Glutamatergic neuron (in vitro differentiated cells): ENCODE data around the gene JPH2. TPM values are rescaled to one million over a fixed set of nuclear protein-coding genes. Genes with fewer than 3 reads are reported as not detected.

Source experiments
- DNase-seq: peaks from one replicate; pipeline ENCODE4 v3.0.0; 2022
- H3K27ac Mint-ChIP-seq: one replicate; pipeline ENCODE4 v1.8.0; 2020; ENCODE audit warnings: mild to moderate bottlenecking, mixed read lengths, inconsistent platforms; ENCODE audit not compliant: unreplicated experiment
- H3K27me3 Mint-ChIP-seq: one replicate; pipeline ENCODE4 v1.8.0; 2020; ENCODE audit warnings: mild to moderate bottlenecking, moderate library complexity, mixed read lengths, inconsistent platforms; ENCODE audit not compliant: unreplicated experiment
- H3K36me3 Mint-ChIP-seq: one replicate; pipeline ENCODE4 v1.8.0; 2020; ENCODE audit warnings: mild to moderate bottlenecking, mixed read lengths, inconsistent platforms; ENCODE audit not compliant: unreplicated experiment
- H3K4me1 Mint-ChIP-seq: one replicate; pipeline ENCODE4 v1.8.0; 2020; ENCODE audit warnings: mild to moderate bottlenecking, low read depth, mixed read lengths, inconsistent platforms; ENCODE audit not compliant: unreplicated experiment
- H3K4me3 Mint-ChIP-seq: one replicate; pipeline ENCODE4 v1.8.0; 2020; ENCODE audit warnings: mild to moderate bottlenecking, mixed read lengths, inconsistent platforms; ENCODE audit not compliant: unreplicated experiment
- H3K9me3 Mint-ChIP-seq: one replicate; pipeline ENCODE4 v1.8.0; 2020; ENCODE audit warnings: mild to moderate bottlenecking, moderate library complexity, mixed read lengths, inconsistent platforms; ENCODE audit not compliant: unreplicated experiment
- total RNA-seq: library from RNA; stranded (reverse); fragmentation: NEBNext Ultra II Directional; extraction: Animal tissue kit (Norgen Biotek cat#: 25700); gene quantifications from one replicate; pipeline ENCODE4 v1.2.1, GENCODE V29; 2021; ENCODE audit not compliant: unreplicated experiment
- TF ChIP-seq, protein P1 (sequence below): fragments of 200-600 bp; sonication (generic); IDR thresholded peaks from one replicate; pipeline ENCODE4 v1.5.0; 2021; ENCODE audit not compliant: partially characterized antibody, unreplicated experiment

JPH2 gene
- total RNA-seq, 1 donor from 2014 or later: 0.07 TPM

DNA sequence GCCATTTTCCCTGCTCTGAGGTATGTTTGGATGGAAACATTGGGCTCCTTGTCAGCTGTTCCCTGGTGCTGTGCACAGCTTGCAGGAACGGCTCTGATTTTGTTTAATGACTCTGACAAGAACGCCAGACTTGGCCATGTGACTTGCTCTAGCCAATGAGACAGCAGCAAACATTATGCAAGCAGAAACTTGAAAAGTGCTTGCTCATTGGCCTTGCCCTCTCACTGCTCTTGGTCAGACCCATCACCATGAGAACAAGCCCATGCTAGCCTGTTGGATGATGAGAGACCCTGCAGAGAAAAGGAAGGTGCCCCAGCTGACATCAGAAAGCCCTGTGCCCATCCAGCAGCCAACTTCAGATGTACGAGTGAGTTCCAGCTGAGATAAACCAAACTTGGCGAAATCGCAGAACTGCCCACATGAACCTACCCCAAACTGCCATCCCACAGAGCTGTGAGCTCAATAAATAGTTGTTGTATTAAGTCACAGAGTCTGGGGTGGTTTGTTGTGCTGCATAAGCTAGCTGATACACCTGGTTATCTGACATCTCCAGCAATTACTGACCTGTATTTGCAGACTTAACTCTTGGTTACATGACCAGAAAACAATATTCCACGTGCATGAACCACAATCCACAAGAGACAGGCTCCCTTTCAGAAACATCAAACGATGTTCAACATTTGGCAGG lies 96.9 kb downstream of the JPH2 start:
- Mint-ChIP-seq H3K9me3 (no peaks in the 10 kb centered on the region), H3K36me3 (no peaks in the 10 kb centered on the region), H3K4me1 (peaks cover 3% of the 10 kb centered on the region), H3K27me3 (peaks cover 2% of the 10 kb centered on the region), H3K4me3 (no peak overlapping the region), H3K27ac (no peak overlapping the region)
- no peak for DNase-seq
- TF ChIP-seq, protein P1, sequence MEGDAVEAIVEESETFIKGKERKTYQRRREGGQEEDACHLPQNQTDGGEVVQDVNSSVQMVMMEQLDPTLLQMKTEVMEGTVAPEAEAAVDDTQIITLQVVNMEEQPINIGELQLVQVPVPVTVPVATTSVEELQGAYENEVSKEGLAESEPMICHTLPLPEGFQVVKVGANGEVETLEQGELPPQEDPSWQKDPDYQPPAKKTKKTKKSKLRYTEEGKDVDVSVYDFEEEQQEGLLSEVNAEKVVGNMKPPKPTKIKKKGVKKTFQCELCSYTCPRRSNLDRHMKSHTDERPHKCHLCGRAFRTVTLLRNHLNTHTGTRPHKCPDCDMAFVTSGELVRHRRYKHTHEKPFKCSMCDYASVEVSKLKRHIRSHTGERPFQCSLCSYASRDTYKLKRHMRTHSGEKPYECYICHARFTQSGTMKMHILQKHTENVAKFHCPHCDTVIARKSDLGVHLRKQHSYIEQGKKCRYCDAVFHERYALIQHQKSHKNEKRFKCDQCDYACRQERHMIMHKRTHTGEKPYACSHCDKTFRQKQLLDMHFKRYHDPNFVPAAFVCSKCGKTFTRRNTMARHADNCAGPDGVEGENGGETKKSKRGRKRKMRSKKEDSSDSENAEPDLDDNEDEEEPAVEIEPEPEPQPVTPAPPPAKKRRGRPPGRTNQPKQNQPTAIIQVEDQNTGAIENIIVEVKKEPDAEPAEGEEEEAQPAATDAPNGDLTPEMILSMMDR: no peak

DNA sequence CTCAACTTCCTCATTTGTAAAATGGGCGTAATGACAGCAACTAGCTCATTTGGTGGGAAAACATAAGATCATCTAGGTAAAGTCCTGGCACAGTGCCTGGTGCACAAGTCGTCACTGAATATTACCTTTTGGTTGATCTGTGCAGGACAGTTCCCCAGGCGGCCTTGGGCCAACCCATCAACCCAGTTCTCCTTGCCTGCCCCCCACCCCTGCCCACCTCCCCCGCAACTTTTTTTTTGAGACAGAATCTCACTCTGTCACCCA lies 99.2 kb downstream of the JPH2 start:
- Mint-ChIP-seq H3K4me1 (peaks cover under 1% of the 10 kb centered on the region), H3K4me3 (no peak overlapping the region), H3K9me3 (no peaks in the 10 kb centered on the region), H3K36me3 (no peaks in the 10 kb centered on the region), H3K27me3 (peaks cover under 1% of the 10 kb centered on the region), H3K27ac (no peak overlapping the region)
- DNase-seq: no peak
- TF ChIP-seq, protein P1: no peak

DNA sequence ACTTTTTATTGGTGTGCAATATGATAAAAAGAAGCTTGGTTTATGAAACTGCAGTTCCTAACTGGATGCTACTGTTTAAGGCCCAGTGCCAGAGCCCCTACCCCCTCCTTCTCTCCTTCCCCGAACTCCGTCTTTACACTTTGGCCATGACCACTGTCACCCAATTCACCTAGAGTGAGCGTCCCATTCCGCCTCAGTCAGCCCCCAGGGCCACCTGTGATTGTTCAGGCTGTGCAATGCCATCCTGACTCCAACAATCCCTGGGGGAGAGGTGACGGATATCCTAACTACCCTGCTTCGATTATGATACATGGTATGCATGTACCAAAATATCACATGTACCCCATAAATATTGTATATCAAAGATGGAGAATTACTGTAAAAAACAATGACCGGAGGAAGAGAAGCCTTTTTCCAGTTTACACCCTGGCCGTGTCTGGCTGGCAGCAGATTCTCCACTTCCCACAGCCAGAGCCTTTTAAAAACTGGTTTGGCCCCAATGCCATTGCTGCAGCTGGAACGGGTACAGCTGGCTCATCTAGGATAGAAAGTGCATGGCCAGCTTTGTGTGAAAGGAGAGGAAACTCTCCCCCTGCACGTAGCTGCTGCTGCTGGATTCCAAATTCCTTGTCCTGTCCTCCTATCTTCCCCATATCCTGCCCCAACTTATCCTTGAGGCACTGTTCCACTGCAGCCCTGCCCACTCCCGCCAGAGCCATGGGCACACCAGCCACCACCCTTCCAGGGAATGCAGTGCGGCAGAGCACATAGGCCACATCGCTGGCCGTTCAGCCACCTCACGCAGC lies 99.7 kb downstream of the JPH2 start:
- Mint-ChIP-seq H3K36me3 (no peaks in the 10 kb centered on the region), H3K4me1 (no peaks in the 10 kb centered on the region), H3K4me3 (no peak overlapping the region), H3K27me3 (no peaks in the 10 kb centered on the region), H3K27ac (no peak overlapping the region), H3K9me3 (no peaks in the 10 kb centered on the region)
- no peak for DNase-seq
- TF ChIP-seq, protein P1: no peak

DNA sequence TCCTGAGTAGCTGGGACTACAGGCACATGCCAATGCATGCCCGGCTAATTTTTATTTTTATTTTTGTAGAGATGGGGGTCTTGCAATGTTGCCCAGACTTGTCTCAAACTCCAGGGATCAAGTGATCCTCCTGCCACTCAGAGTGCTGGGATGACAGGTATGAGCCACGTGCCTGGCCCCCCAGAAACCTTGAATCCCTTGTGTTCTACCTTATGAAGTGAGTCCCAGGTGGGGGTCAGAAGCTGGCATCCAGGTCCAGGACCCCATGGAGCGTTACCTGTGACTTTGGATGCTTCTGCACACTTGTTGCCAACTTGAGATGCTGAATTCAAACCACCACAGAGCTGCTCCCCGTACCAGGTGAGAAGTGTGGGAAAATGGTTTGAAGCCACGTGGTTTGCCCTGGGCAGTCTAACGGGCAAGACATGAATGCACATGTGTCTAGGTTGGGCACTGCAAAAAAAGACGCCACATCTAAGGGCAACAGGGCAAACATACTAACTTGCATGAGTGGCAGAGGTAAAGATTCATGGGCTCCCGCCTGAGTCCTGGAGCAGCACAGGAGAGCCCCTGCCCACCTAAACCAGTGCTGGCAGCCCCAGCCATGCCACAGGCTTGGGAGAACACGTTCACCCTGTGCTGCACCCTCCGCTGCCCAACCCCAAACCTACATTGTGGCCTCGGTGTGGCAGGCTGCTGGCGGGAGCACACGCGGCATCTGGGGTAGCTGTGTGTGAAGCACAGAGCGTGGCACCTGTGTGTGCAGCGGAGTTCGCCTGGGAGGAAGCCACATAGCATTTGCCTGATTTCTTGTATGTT lies 101.2 kb downstream of the JPH2 start:
- Mint-ChIP-seq H3K9me3 (no peaks in the 10 kb centered on the region), H3K27me3 (no peaks in the 10 kb centered on the region), H3K36me3 (no peaks in the 10 kb centered on the region), H3K4me3 (no peak overlapping the region), H3K4me1 (no peaks in the 10 kb centered on the region), H3K27ac (no peak overlapping the region)
- DNase-seq: no peak
- TF ChIP-seq, protein P1: no peak
